ENCODE data around the gene VENTX.

GRCh38 chr10:133253361-133253955 is 15.8 kb downstream of the VENTX start:
- no peak for TF ChIP-seq CTCF (IDR thresholded peaks at IDR 0.05 in 4 of 5, conservative IDR thresholded peaks at IDR 0.05 in 1 of 5)
- TF ChIP-seq POLR2A (IDR thresholded peaks at IDR 0.05) = no peak

All from gastrocnemius medialis (tissue), 4 donors.